B cell (primary cell): ENCODE data around the gene PTPMT1. TPM values are rescaled to one million over a fixed set of nuclear protein-coding genes. Genes with fewer than 3 reads are reported as not detected.
"Not testable (repeated sequence)": the region's sequence is repeated elsewhere in the genome, so short reads cannot be mapped to it uniquely, and the experiment has no call there.

Source experiments
- ATAC-seq: fragments of 200-7000 bp; cut with Tn5 transposase; one replicate; pipeline ENCODE4 v1.10.0; 2021; ENCODE audit warnings: low read depth, mild to moderate bottlenecking, moderate number of reproducible peaks, moderate library complexity
- CTCF ChIA-PET: fragments of 350-600 bp; sonication (Branson Sonifier 250); formaldehyde crosslinking; loops from one replicate; lab custom pipeline; 2021; ENCODE audit warnings: antibody characterized with exemption, inconsistent platforms; lab: Charles Lee
- POLR2A ChIA-PET: fragments of 350-600 bp; sonication (Branson Sonifier 250); formaldehyde crosslinking; loops from one replicate; lab custom pipeline; 2021; ENCODE audit warnings: antibody characterized with exemption; lab: Charles Lee
- DNase-seq: peaks from one replicate; pipeline ENCODE4 v3.0.0; 2013
- H2AFZ ChIP-seq: 2 replicates; pipeline ENCODE4 v1.6.1; 2012; ENCODE audit warnings: mild to moderate bottlenecking, low read depth, low read length; ENCODE audit not compliant: insufficient read depth, poor library complexity, severe bottlenecking
- H3K27ac ChIP-seq, 2 donors: 1 replicate in 1 of 2; 2 replicates in 1 of 2; pipeline ENCODE4 v1.5.1; 2012 to 2013; ENCODE audit warnings: low read length in 2 of 2, mild to moderate bottlenecking in 2 of 2, moderate library complexity in 1 of 2
- H3K27me3 ChIP-seq, 4 experiments: fragments of 200-600 bp in 1 of 4; sonication (generic) in 1 of 4; replicated peaks in 1 of 4; 1 replicate in 2 of 4; 2 replicates in 2 of 4; pipeline versions ENCODE4 v1.6.1 to v1.7.0; 2013 to 2016; ENCODE audit warnings: low read length in 3 of 4, mild to moderate bottlenecking in 2 of 4, mixed read lengths in 1 of 4, moderate library complexity in 1 of 4; ENCODE audit not compliant: insufficient read depth in 4 of 4, control insufficient read depth in 3 of 4; ENCODE audit errors: control extremely low read depth in 1 of 4
- H3K36me3 ChIP-seq, 2 experiments: replicated peaks in 1 of 2; 1 replicate in 1 of 2; 2 replicates in 1 of 2; pipeline versions ENCODE4 v1.6.1 to v1.7.1; 2013; ENCODE audit warnings: low read length in 1 of 2; ENCODE audit not compliant: insufficient read depth in 2 of 2, control insufficient read depth in 1 of 2; ENCODE audit errors: control extremely low read depth in 1 of 2, extremely low read depth in 1 of 2
- H3K4me1 ChIP-seq, 2 donors: fragments of 200-600 bp in 1 of 2; sonication (generic) in 1 of 2; 1 replicate in 1 of 2; 2 replicates in 1 of 2; pipeline versions ENCODE4 v1.5.1 to v1.6.1; 2013 to 2017; ENCODE audit warnings: low read length in 2 of 2; ENCODE audit not compliant: control insufficient read depth in 2 of 2, insufficient read depth in 2 of 2
- H3K4me2 ChIP-seq: replicated peaks from 2 replicates; pipeline ENCODE3; 2012; ENCODE audit warnings: mild to moderate bottlenecking, low read depth, low read length; ENCODE audit not compliant: poor library complexity, severe bottlenecking
- H3K4me3 ChIP-seq, 5 experiments: fragments of 200-600 bp in 1 of 5; sonication (generic) in 1 of 5; 1 replicate in 3 of 5; 2 replicates in 2 of 5; pipeline versions ENCODE4 v1.5.1 to v1.7.0; 2011 to 2016; ENCODE audit warnings: low read length in 4 of 5, mild to moderate bottlenecking in 4 of 5, low read depth in 2 of 5, control low read depth in 1 of 5, moderate library complexity in 1 of 5; ENCODE audit not compliant: insufficient read depth in 1 of 5; ENCODE audit errors: control extremely low read depth in 1 of 5, extremely low read depth in 1 of 5
- H3K79me2 ChIP-seq: fragments of 200-600 bp; sonication (generic); one replicate; pipeline ENCODE4 v1.6.0; 2016; ENCODE audit warnings: low read length; ENCODE audit not compliant: control insufficient read depth, insufficient read depth
- H3K9ac ChIP-seq: fragments of 200-600 bp; sonication (generic); 2 replicates; pipeline ENCODE4 v1.6.1; 2017; ENCODE audit warnings: mild to moderate bottlenecking, low read length, moderate library complexity
- H3K9me3 ChIP-seq, 3 donors: one replicate each; pipeline versions ENCODE4 v1.6.1 to v1.7.1; 2013; ENCODE audit warnings: low read length in 2 of 3; ENCODE audit not compliant: control insufficient read depth in 2 of 3, insufficient read depth in 1 of 3; ENCODE audit errors: control extremely low read depth in 1 of 3
- H4K20me1 ChIP-seq: 2 replicates; pipeline ENCODE4 v1.6.0; 2012; ENCODE audit warnings: mild to moderate bottlenecking, low read length; ENCODE audit not compliant: insufficient read depth, control insufficient read depth, poor library complexity, severe bottlenecking
- H3K27ac Mint-ChIP-seq: one replicate; pipeline ENCODE4 v1.8.0; 2021; ENCODE audit warnings: mixed read lengths
- H3K27me3 Mint-ChIP-seq: one replicate; pipeline ENCODE4 v1.8.0; 2021; ENCODE audit warnings: mixed read lengths
- H3K4me1 Mint-ChIP-seq: one replicate; pipeline ENCODE4 v1.8.0; 2021; ENCODE audit warnings: mixed read lengths
- H3K4me3 Mint-ChIP-seq: one replicate; pipeline ENCODE4 v1.8.0; 2021; ENCODE audit warnings: mixed read lengths
- H3K9me3 Mint-ChIP-seq: one replicate; pipeline ENCODE4 v1.8.0; 2022; ENCODE audit warnings: mixed read lengths; ENCODE audit not compliant: insufficient read depth
- EZH2 ChIP-seq: IDR thresholded peaks from 2 replicates; pipeline ENCODE4 v1.6.1; 2012; ENCODE audit warnings: borderline replicate concordance, low read depth, mild to moderate bottlenecking, moderate library complexity, low read length; ENCODE audit not compliant: insufficient read depth, poor library complexity, severe bottlenecking
- WGBS: methylation state at CpG from one replicate; pipeline ENCODE4 v1.1.5; 2013; ENCODE audit warnings: missing lambda C conversion rate; ENCODE audit not compliant: insufficient coverage; 5-methylcytosine and 5-hydroxymethylcytosine counted together
- intact Hi-C: fragments of 100-400 bp; cut with micrococcal nuclease; formaldehyde crosslinking; loops from one replicate; pipeline ENCODE4 v1.10.0; 2022
- polyA plus RNA-seq: library from polyadenylated mRNA; depleted of rRNA; stranded (reverse); fragments of >200 nt; gene quantifications from 2 replicates; pipeline ENCODE4 v1.2.3, GENCODE V29; 2012
- total RNA-seq, 2 donors: library from RNA; stranded (reverse); fragments of 120-200 nt in 1 of 2; gene quantifications; 1 replicate in 1 of 2; 2 replicates in 1 of 2; pipeline versions ENCODE4 v1.2.3 to v1.2.4, GENCODE V29; 2013 to 2022
- TF ChIP-seq, protein P1 (sequence below): fragments of 200-600 bp; IDR thresholded peaks from one replicate; pipeline ENCODE4 v1.8.0; 2022; ENCODE audit warnings: antibody characterized with exemption, mild to moderate bottlenecking

PTPMT1 gene
- total and polyA plus RNA-seq, 2 donors (not counting 1 experiment from before 2014, with no cell fraction given), result 20.8 to 35.7 TPM

- DNase-seq, result no peak
- Mint-ChIP-seq H3K9me3 (no peaks in the 10 kb centered on the region), H3K27me3 (no peaks in the 10 kb centered on the region), H3K4me1 (peaks cover 3% of the 10 kb centered on the region), H3K27ac (no peak overlapping the region), H3K4me3 (no peak overlapping the region)
- H4K20me1 ChIP-seq, result no peaks in the 10 kb centered on the region
- TF ChIP-seq EZH2, result no peak
- TF ChIP-seq, protein P1, sequence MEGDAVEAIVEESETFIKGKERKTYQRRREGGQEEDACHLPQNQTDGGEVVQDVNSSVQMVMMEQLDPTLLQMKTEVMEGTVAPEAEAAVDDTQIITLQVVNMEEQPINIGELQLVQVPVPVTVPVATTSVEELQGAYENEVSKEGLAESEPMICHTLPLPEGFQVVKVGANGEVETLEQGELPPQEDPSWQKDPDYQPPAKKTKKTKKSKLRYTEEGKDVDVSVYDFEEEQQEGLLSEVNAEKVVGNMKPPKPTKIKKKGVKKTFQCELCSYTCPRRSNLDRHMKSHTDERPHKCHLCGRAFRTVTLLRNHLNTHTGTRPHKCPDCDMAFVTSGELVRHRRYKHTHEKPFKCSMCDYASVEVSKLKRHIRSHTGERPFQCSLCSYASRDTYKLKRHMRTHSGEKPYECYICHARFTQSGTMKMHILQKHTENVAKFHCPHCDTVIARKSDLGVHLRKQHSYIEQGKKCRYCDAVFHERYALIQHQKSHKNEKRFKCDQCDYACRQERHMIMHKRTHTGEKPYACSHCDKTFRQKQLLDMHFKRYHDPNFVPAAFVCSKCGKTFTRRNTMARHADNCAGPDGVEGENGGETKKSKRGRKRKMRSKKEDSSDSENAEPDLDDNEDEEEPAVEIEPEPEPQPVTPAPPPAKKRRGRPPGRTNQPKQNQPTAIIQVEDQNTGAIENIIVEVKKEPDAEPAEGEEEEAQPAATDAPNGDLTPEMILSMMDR, result no peak
- WGBS, result no CpG with 5 or more reads among the region's 1 CpG
- intact Hi-C loops, result loop anchor here (10.0 kb wide), 2 partner anchors 624 to 1624 kb away; partner anchors contain the start of gene CSTPP1
- peaks cover 0 to 2% of the 10 kb centered on the region in 2 donors for H3K4me1 ChIP-seq
- no peaks in the 10 kb centered on the region for H3K36me3 ChIP-seq
- H2AFZ ChIP-seq, result no peak overlapping the region
- no peak overlapping the region for H3K27ac ChIP-seq
- H3K9me3 ChIP-seq, result no peaks in the 10 kb centered on the region
- no peak overlapping the region for H3K4me2 ChIP-seq
- ChIA-PET POLR2A (interaction anchor here (0.6 kb wide), 2 partner anchors 105 to 634 kb away, joined by 3 read pairs; no protein-coding TSS in a partner anchor), CTCF (interaction anchor here (0.7 kb wide), 1 partner anchor 25 kb away, joined by 3 read pairs; no protein-coding TSS in a partner anchor)
- ATAC-seq, result no peak
- peaks cover 21% of the 10 kb centered on the region for H3K79me2 ChIP-seq
- H3K4me3 ChIP-seq, result no peak overlapping the region
- no peak overlapping the region for H3K9ac ChIP-seq
- no peaks in the 10 kb centered on the region for H3K27me3 ChIP-seq
These were observed 6.7 kb upstream of the PTPMT1 start for GRCh38 chr11:47558695-47559094.

DNA sequence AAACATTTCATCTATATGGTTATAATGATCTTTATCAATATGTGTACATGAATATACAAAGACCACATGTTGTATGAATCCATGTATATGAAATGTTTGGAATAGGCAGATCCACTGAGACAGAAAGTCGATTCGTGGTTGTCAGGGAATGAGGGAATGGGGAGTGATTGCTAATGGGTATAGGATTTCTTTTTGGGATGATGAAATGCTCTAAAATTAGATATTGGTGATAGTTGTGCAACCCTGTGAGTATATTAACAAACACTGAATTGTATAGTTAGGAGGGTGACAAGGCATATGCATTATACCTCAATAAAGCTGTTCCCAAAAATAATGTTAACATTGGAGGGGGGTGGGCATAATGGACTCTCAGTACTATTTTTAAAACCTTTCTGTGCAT is 5.0 kb upstream of the PTPMT1 start:
- H3K27ac ChIP-seq, result no peak overlapping the region
- WGBS, result 95% methylated on average over 2 of the region's 2 CpGs
- no peaks in the 10 kb centered on the region for H3K9me3 ChIP-seq
- TF ChIP-seq EZH2, result no peak
- TF ChIP-seq, protein P1, result no peak
- Mint-ChIP-seq H3K27me3 (no peaks in the 10 kb centered on the region), H3K4me1 (peaks cover 10% of the 10 kb centered on the region), H3K9me3 (no peaks in the 10 kb centered on the region), H3K4me3 (no peak overlapping the region), H3K27ac (no peak overlapping the region)
- H3K4me2 ChIP-seq, result no peak overlapping the region
- H3K9ac ChIP-seq, result no peak overlapping the region
- DNase-seq (no peak), ATAC-seq (no peak)
- no peaks in the 10 kb centered on the region for H4K20me1 ChIP-seq
- no peaks in the 10 kb centered on the region for H3K36me3 ChIP-seq
- CTCF ChIA-PET, result interaction anchor here (0.7 kb wide), 1 partner anchor 75 kb away, joined by 3 read pairs; no protein-coding TSS in a partner anchor
- no peaks in the 10 kb centered on the region for H3K27me3 ChIP-seq
- H2AFZ ChIP-seq, result no peak overlapping the region
- POLR2A ChIA-PET, result interaction anchor here (1.1 kb wide), 1 partner anchor 17 kb away, joined by 6 read pairs; no protein-coding TSS in a partner anchor
- intact Hi-C loops, result no loop called here
- peaks cover 3 to 9% of the 10 kb centered on the region in 2 donors for H3K4me1 ChIP-seq
- H3K4me3 ChIP-seq, result no peak overlapping the region
- peaks cover 28% of the 10 kb centered on the region for H3K79me2 ChIP-seq

- H3K9ac ChIP-seq, intact Hi-C loops, H2AFZ ChIP-seq, H3K27ac Mint-ChIP-seq, ATAC-seq, H3K27me3 ChIP-seq, H3K4me2 ChIP-seq, H3K27ac ChIP-seq, H3K9me3 Mint-ChIP-seq, H3K4me3 Mint-ChIP-seq, DNase-seq, H3K4me3 ChIP-seq, H4K20me1 ChIP-seq, CTCF ChIA-PET, POLR2A ChIA-PET, H3K9me3 ChIP-seq, H3K36me3 ChIP-seq, H3K27me3 Mint-ChIP-seq: not testable (repeated sequence)
- WGBS, result 100% methylated on average over 1 of the region's 4 CpGs
- H3K4me1 Mint-ChIP-seq, result peaks cover 20% of the 10 kb centered on the region
- H3K4me1 ChIP-seq, result peaks cover 8 to 17% of the 10 kb centered on the region in 2 donors
- H3K79me2 ChIP-seq, result peaks cover 44% of the 10 kb centered on the region
These were observed 3.0 kb upstream of the PTPMT1 start for GRCh38 chr11:47562393-47562792.
